GM19467 (cell line): ENCODE results near the gene DNLZ.
"Not testable (repeated sequence)": the region's sequence is repeated elsewhere in the genome, so short reads cannot be mapped to it uniquely, and the experiment has no call there.

Experiments used
- ATAC-seq: cut with Tn5 transposase; IDR thresholded peaks from one replicate; pipeline ENCODE4 v1.9.1; 2021; ENCODE audit warnings: mild to moderate bottlenecking, moderate library complexity; ENCODE audit not compliant: unreplicated experiment

The DNLZ gene

DNA sequence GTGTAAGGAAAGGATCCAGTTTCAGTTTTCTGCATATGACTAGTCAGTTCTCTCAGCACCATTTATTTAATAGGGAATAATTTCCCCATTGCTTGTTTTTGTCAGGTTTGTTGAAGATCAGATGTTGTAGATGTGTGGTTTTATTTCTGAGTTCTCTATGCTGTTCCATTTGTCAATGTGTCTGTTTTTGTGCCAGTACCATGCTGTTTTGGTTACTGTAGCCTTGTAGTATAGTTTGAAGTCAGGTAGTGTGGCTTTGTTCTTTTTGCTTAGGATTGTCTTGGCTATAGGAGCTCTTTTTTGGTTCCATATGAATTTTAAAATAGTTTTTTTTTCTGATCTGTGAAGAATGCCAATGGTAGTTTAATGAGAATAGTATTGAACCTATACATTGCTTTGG, 42.6 kb downstream of the DNLZ start:
- not testable (repeated sequence) for ATAC-seq

DNA sequence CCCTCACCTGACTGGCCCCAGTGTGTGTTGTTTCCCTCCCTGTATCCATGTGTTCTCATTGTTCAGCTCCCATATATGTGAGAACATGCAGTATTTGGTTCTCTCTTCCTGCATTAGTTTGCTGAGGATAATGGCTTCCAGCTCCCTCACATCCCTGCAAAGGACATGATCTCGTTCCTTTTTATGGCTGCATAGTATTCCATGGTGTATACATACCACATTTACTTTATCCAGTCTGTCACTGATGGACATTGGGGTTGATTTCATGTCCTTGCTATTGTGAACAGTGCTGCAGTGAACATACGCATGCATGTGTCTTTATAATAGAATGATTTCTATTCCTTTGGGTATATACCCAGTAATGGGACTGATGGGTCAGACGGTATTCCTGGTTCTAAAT, 43.6 kb downstream of the DNLZ start:
- ATAC-seq = not testable (repeated sequence)

DNA sequence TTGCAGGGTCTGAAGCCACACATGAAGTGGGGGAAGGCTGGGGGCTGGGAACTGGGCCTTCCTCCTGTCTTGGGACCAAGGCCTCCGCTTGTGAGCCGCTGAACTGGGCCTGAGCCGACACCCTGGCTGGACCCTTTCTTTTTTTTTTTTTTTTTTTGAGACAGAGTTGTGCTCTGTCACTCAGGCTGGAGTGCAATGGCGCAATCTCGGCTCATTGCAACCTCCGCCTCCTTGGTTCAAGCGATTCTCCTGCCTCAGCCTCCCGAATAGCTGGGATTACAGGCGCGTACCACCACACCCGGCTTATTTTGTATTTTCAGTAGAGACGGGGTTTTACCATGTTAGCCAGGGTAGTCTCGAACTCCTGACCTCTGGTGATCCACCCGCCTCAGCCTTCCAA, 44.3 kb downstream of the DNLZ start:
- not testable (repeated sequence) for ATAC-seq

DNA sequence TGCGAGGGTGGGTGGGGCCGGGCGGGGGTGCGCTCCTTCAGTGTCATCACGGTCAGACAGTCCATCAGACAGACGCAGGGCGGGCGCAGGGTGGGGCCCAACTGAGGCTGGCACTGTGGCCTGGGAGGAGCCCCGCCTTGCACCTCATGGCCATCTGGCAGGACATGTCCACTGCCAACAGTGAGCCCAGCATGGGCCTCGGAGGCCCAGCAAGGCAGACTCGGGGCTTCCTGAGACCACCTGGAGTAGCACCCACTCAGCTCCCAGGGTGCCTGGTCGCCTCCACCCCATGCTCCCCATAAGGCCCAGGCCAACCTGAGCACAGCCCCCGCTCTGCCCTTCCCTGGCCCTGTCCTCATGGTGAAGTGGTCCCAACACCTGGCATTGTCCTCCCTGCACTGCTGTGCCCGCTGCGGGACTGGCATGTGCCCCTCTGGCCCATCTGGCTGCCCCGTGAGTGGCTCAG, 44.7 kb downstream of the DNLZ start:
- no peak for ATAC-seq

DNA sequence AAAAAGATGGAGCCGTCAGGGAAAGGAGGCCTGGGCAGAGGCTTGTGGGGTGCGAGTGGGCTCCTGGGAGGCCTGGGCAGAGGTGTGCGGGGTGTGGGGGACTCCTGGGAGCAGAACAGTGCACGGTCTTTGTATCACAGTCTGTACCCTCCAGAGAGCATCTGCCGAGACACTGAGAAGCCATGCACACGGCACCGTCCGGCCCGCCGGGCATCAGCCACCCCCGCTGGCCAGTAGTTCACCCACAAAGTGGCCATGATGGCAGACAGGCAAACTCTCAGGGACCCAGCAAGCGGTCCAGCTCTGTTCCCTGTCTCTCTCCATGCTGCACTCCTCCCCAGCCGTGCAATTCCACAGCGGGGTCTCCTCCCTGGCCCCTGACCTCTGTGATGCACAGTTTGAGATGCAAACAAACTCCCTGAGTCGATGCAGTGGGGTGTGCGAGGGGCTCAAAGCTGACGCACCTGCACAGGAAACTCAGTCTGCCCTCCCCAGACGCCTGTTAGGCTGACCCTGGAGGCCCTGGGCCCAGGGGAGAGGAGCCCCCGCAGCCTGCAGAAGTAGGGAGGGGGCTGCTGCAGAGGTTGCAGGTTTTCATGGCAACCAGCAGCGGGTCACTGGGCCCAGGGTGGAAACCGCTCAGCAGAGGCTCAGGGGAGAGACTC, 45.3 kb downstream of the DNLZ start:
- ATAC-seq = no peak

DNA sequence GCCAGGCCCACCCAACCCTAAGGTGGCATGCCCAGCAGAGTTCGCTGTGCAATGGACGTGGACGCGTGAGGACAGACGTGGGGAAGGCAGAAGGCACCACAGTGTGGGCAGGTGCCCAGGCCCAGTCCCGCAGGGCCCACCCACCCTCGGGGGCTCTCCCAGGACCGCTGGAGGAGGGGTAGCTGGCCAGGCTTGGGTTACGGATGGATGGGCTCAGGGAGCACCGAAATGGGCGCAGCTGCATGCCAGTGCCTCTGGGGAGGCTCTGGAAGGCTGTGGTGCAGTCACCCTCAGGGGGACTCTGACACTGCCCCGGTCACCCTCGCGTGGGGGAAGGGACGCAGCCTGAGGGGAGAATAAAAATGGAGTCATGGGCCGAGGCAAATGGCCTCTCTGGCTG, 45.8 kb downstream of the DNLZ start:
- no peak for ATAC-seq

DNA sequence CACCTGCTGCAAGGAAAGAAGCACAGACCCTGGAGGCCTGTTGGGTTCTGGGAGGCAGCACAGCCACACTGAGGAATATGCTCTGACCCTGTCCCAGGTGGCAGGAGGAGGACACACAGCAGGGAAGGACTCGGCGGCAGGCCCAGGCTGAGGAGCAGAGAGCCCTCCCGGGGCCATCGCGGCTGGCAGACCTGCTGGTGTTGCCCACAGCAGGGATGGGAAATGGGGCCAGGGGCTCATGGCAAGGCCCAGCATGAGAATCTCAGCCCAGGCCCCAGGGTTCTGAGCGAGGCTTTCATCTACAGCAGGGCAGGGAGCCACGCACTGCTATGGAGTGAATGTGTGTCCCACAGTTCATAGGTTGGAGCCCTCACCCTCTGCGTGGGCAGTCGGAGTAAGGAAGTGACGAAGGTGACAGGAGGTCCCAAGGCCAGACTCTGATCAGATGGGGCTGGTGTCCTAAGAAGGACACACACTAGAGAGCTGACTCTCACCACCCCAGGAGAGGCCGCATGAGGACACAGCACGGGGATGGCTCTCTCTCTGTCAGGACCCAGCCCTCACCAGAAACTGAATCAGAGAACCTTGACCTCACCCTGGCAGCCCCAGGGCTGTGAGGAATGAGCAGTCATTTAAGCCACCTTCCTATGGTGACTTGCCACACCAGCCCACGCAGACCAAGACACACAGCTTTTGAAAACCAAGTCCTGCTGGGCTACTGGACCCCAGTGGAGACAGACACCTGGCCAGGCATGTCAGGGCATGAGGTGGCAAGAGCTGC, 46.5 kb downstream of the DNLZ start:
- ATAC-seq = no peak

DNA sequence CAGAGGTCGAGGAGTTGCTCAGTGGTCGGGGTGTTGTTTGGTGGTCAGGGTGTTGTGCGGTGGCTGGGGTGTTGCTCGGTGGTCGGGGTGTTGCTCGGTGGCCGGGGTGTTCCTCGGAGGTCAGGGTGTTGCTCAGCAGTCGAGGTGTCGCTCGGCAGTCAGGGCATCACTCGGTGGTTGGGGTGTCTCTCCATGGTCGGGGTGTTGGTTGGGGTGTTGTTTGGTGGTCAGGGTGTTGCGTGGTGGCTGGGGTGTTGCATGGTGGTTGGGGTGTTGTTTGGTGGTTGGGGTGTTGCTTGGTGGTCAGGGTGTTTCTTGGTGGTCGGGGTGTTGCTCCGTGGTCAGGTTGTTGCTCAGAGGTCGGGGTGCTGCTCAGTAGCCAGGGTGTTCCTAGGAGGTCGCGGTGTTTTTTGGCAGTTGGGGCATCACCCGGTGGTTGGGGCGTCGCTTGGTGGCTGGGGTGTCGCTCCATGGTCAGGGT, 47.2 kb downstream of the DNLZ start:
- ATAC-seq = no peak

DNA sequence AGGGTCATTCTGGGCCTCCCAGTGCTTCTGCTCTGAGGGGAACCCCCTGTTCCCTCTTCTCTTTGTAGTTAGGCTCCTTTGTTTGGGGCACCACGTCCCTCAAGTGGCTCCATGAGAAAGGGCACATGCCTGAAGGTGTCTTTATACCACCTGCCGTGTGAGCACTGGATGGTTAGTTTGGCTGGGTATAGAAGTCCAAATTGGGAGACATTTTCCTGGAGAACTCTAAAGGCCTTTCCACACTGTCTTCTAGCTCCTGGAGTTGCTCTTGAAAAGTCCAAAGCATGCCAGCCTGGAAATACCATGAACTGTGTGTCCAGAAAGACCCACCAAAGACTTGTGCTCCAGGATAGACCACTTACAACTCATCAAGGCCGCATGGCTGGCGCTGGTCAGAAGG, 48.6 kb downstream of the DNLZ start:
- ATAC-seq = no peak

DNA sequence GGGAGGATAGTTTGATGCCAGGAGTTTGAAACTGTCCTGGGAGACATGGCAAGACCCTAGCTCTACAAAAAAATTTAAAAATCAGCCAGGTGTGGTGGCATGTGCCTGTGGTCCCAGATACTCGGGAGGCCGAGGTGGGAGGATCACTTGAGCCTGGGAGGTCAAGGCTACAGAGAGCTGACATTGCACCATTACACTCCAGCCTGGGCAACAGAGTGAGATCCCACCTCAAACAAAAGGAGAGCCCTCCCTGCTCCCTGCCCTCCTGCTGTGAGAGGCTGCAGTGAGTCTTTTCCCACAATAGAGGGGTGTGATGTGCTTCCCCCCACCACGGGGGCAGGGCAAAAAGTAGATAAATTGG, 49.5 kb downstream of the DNLZ start:
- no peak for ATAC-seq

DNA sequence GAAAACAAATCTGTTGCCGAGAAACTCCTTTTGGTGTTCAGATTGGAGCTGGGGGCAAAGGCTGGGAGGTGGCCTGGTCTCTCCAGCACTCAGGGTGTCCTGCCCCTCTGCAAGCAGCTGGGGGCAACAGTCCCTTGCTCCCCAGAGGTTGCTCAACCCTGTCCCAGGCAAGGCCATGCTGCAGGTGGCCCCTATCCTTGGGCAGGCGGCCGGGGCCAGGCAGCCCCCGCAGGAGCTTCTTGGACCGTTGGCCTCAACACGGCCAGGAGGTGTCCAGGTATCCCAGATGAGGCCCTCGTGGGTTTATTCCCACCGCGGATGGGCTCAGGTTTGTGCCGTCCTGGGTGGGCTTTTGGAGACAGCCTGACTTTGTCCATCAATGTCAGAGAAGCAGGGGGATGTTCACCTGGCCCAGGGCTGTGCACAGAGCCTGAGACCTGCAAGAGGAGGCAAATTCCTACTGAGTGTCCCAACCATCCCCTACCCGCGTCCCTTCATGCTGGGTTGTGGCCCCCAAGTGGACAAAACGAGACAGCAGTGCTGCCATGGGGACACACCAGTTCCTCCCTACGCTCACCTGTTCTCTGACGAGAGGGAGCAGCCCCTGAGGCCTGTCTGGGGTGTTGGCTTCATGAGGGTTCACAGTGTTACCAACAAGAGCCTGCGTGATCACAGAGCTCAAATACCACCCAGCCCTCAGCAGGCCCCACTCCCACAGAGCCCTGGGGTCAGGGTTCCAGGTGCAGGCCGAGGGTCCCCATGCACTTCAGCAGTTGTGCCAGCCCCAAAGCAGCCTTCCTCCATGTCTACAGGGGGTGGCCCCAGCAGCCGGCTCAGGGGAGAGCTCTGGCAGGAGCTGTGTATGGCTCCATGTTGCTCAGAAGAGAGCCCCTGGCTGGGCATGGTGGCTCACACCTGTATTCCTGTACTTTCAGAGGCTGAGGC, 50.2 kb downstream of the DNLZ start:
- ATAC-seq = no peak

DNA sequence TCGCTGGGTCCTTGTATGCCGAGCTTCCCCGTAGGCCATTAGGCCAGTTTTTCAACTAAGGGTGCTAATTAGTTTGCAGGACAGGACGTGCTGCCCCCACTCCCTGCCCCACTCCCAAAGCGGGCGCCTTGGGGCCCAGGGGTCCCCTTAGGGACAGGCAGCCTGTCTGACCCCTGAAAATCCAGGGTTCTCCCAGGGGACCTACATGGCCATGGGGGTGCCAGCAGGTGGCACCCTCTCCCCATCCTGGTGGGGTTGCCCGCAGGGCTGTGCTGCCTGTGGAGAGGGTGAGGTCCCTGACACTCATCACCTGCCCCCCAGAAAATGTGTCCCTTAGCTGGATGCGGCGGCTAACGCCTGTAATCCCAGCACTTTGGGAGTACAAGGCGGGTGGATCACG, 51.1 kb downstream of the DNLZ start:
- ATAC-seq = no peak

DNA sequence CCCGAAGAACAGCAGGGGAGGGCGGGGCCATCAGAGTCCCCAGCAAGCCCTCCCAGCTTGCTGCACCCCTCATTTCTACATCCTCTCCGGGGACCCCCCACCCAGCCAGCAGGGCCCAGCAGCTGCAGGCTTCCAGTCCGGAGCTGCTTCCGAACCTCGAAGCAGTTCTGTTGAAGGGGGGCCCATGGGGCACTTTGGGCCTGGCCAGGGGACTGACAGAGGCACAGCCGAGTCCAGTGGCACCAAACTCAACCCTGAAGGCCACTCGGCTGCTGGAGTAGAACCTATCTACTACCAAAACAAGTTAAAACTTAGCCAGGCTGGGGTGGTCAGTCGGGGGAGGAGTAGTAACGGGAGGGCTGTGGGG, 51.6 kb downstream of the DNLZ start:
- ATAC-seq = no peak

DNA sequence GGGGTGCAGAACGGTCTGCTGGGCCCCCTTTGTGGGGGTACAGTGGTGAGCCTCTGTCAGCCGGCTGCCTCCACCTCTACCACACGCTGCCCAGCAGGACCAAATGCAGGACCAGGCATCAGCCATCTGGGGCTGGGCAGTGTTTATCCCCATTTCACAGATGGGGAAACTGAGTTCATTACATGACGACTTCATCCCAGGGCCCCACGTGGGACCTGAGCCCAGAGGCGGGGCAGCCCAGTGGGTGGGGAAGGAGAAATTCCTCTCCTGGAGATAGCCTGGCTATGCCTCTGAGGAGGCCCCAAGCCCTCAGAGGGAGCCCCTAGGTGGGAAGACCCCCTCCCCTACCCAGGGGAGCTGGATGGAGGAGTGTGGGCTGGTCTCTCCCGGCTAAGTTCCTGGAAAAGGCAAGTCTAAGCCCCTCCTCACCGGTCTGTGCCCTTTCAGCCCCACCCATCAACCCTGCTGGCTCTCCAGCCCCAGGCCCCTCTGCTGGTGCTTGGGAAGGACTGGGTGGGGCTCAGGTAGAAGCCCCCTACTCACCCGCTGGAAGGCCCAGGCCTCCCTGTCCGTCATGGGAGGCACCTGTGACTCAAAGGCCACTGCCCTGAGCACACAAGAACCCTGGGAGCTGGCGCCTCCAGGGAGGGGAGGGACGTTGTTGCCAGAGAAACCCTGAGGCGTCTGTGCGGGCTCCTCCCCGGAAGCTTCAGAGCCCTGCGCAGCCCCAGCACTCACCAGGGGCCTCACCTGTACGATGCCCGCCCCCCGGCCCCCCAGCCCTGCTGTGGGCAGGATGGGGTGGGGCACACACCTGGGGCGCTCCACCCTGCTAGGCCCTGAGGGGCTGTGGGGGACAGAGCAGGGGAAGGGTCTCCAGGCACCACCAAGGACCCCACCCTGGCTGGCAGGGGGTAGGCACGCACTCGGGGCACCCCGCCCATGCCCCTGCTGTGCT, 52.2 kb downstream of the DNLZ start:
- ATAC-seq = no peak

DNA sequence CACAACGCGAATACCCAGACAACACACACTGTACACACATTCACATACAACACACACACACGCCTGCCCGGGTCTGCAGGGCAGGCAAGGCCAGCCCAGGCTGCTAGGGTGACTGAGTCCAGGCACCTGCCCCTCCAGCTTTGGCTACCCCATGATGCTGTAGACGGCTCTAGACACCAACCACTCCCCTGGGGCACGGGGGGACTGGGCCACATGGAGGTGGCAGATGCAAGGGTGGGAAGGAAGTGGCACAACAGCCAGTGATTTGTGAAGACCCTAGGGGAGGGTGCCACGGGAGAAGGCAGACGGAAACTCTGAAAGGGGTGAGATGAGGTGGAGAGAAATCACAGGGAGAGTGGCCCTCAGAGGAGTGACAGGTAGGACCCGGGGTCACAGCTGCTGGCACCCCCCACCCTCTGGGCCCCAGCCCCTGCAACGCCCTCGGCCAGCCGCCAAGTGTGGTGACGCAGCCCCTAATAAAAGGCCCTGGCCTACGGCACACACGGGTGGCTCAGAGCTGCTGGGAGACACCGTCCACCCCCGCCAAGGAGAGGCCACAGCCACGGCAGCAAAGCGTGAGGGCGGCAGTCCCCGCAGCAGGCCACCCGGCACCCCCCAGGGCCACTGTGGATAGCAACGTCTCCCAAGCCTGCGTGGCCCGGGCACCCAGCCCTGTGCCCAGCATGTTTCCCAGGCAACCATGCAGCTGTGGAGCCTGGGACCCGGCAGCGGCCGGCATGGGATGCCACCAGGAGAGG, 53.1 kb downstream of the DNLZ start:
- no peak for ATAC-seq

DNA sequence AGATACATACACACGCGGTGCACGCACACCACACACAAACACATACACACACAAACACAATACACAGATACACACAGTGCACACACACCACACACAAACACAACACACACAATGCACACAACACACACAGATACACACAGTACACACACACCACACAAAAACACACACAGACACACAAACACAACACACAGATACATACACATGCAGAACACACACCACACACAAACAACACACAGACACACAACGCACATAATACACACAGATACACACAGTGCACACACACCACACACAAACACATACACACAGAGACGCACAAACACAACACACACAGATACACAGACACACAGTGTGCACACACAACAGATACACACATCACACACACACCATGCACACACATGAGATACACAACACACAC, 53.7 kb downstream of the DNLZ start:
- ATAC-seq = no peak
